Activated CD4-positive, alpha-beta T cell treated with anti-CD3 and anti-CD28 coated beads, Interleukin-10, Interleukin-2, amounts not matched to agents 100 ng/mL and 50 ng/mL, durations not matched to agents 16 hours and 8 hours (primary cell): ENCODE measurements around the gene GABPB1.
"Not testable (repeated sequence)": the region's sequence is repeated elsewhere in the genome, so short reads cannot be mapped to it uniquely, and the experiment has no call there.

ENCODE experiments used
- DNase-seq: peaks from one replicate; pipeline ENCODE4 v3.0.0-alpha.2; 2020

GABPB1 gene

GRCh38 chr15:50354838-50355618 is at the start of gene GABPB1:
TSS of gene GABPB1 (minus strand) at chr15:50355198. CDS start at chr15:50309798, 45,400 bp downstream.
- DNase-seq = peak; percentile 91

GRCh38 chr15:50391561-50391960 is 36.6 kb upstream of the GABPB1 start:
- not testable (repeated sequence) for DNase-seq

GRCh38 chr15:50390554-50391264 is 35.7 kb upstream of the GABPB1 start:
- DNase-seq = peak; percentile 4

- DNase-seq = not testable (repeated sequence)
Observed at GRCh38 chr15:50382408-50382807, 27.4 kb upstream of the GABPB1 start.

- DNase-seq = no peak
Observed at GRCh38 chr15:50381438-50381837, 26.4 kb upstream of the GABPB1 start.

GRCh38 chr15:50380089-50380488 is 25.1 kb upstream of the GABPB1 start:
- DNase-seq = no peak

- not testable (repeated sequence) for DNase-seq
Observed at GRCh38 chr15:50379413-50379812, 24.4 kb upstream of the GABPB1 start.

- no peak for DNase-seq
Observed at GRCh38 chr15:50378776-50379175, 23.8 kb upstream of the GABPB1 start.

GRCh38 chr15:50377867-50378751 is 23.1 kb upstream of the GABPB1 start:
- DNase-seq = peak; percentile 86

- DNase-seq = not testable (repeated sequence)
Observed at GRCh38 chr15:50369564-50369963, 14.6 kb upstream of the GABPB1 start.

GRCh38 chr15:50365971-50366370 is 11.0 kb upstream of the GABPB1 start:
- no peak for DNase-seq

GRCh38 chr15:50365570-50365969 is 10.6 kb upstream of the GABPB1 start:
- DNase-seq = no peak

GRCh38 chr15:50363612-50364011 is 8.6 kb upstream of the GABPB1 start:
- no peak for DNase-seq

GRCh38 chr15:50361756-50362155 is 6.8 kb upstream of the GABPB1 start:
- no peak for DNase-seq

- DNase-seq = peak; percentile 63
Observed at GRCh38 chr15:50358845-50359244, 3.8 kb upstream of the GABPB1 start.

GRCh38 chr15:50355980-50356379 is 982 bp upstream of the GABPB1 start:
- no peak for DNase-seq

GRCh38 chr15:50355619-50355905 is 564 bp upstream of the GABPB1 start:
- no peak for DNase-seq

GRCh38 chr15:50353975-50354837 is 792 bp downstream of the GABPB1 start:
- peak; percentile 84 for DNase-seq

GRCh38 chr15:50353251-50353974 is 1.6 kb downstream of the GABPB1 start:
- peak; percentile 72 for DNase-seq

- no peak for DNase-seq
Observed at GRCh38 chr15:50350621-50351020, 4.4 kb downstream of the GABPB1 start.

- DNase-seq = no peak
Observed at GRCh38 chr15:50345298-50345697, 9.7 kb downstream of the GABPB1 start.

- DNase-seq = no peak
Observed at GRCh38 chr15:50344006-50344464, 11.0 kb downstream of the GABPB1 start.
